Stimulated activated naive CD8-positive, alpha-beta T cell treated with anti-CD3 and anti-CD28 coated beads, Interleukin-15, Interleukin-2, amounts not matched to agents 100 ng/mL and 50 ng/mL, for 24 hours (primary cell): ENCODE results near the gene KLHL21.
"Not testable (repeated sequence)": the region's sequence is repeated elsewhere in the genome, so short reads cannot be mapped to it uniquely, and the experiment has no call there.

ENCODE experiments used
- H3K27ac Mint-ChIP-seq: one replicate; pipeline ENCODE4 v1.8.0; 2021; ENCODE audit warnings: mild to moderate bottlenecking, mixed read lengths
- H3K27me3 Mint-ChIP-seq: one replicate; pipeline ENCODE4 v1.8.0; 2021; ENCODE audit warnings: mixed read lengths
- H3K36me3 Mint-ChIP-seq: one replicate; pipeline ENCODE4 v1.8.0; 2021; ENCODE audit warnings: low read depth, mixed read lengths
- H3K4me1 Mint-ChIP-seq: one replicate; pipeline ENCODE4 v1.8.0; 2021; ENCODE audit warnings: low read depth, mixed read lengths
- H3K4me3 Mint-ChIP-seq: one replicate; pipeline ENCODE4 v1.8.0; 2021; ENCODE audit warnings: mild to moderate bottlenecking, mixed read lengths
- H3K9me3 Mint-ChIP-seq: one replicate; pipeline ENCODE4 v1.8.0; 2021; ENCODE audit warnings: mixed read lengths

Gene KLHL21

GRCh38 chr1:6602669-6603237 is at the start of gene KLHL21:
TSS of gene KLHL21 (minus strand) at chr1:6602869. CDS start at chr1:6602817, 52 bp downstream.
- Mint-ChIP-seq H3K4me3 (peak within 1 kb of the TSS; percentile 95), H3K27ac (peak within 1 kb of the TSS; percentile 93), H3K36me3 (peaks cover 26% of the 10 kb centered on the region)

GRCh38 chr1:6651909-6652308 is 49.2 kb upstream of the KLHL21 start:
- H3K9me3 Mint-ChIP-seq, result no peaks in the 10 kb centered on the region
- H3K27ac Mint-ChIP-seq, result no peak overlapping the region
- H3K27me3 Mint-ChIP-seq, result no peaks in the 10 kb centered on the region

More at GRCh38 chr1:6602669-6603237, at the start of gene KLHL21:
- H3K4me1 Mint-ChIP-seq, result peaks cover 41% of the 10 kb centered on the region
- no peaks in the 10 kb centered on the region for H3K27me3 Mint-ChIP-seq
- no peaks in the 10 kb centered on the region for H3K9me3 Mint-ChIP-seq

GRCh38 chr1:6648556-6648955 is 45.9 kb upstream of the KLHL21 start:
- H3K4me1 Mint-ChIP-seq, result no peaks in the 10 kb centered on the region
- no peak overlapping the region for H3K27ac Mint-ChIP-seq
- no peak overlapping the region for H3K4me3 Mint-ChIP-seq
- no peaks in the 10 kb centered on the region for H3K27me3 Mint-ChIP-seq
- no peaks in the 10 kb centered on the region for H3K9me3 Mint-ChIP-seq
- H3K36me3 Mint-ChIP-seq, result peaks cover 24% of the 10 kb centered on the region

More at GRCh38 chr1:6651909-6652308, 49.2 kb upstream of the KLHL21 start:
- peaks cover 27% of the 10 kb centered on the region for H3K36me3 Mint-ChIP-seq
- H3K4me3 Mint-ChIP-seq, result no peak overlapping the region
- no peaks in the 10 kb centered on the region for H3K4me1 Mint-ChIP-seq

GRCh38 chr1:6646499-6647148 is 44.0 kb upstream of the KLHL21 start:
- no peaks in the 10 kb centered on the region for H3K9me3 Mint-ChIP-seq
- no peaks in the 10 kb centered on the region for H3K4me1 Mint-ChIP-seq
- H3K36me3 Mint-ChIP-seq, result peaks cover 35% of the 10 kb centered on the region
- H3K27me3 Mint-ChIP-seq, result no peaks in the 10 kb centered on the region
- no peak overlapping the region for H3K27ac Mint-ChIP-seq
- H3K4me3 Mint-ChIP-seq, result no peak overlapping the region

- H3K36me3 Mint-ChIP-seq, result peaks cover 35% of the 10 kb centered on the region
- no peak overlapping the region for H3K27ac Mint-ChIP-seq
- no peak overlapping the region for H3K4me3 Mint-ChIP-seq
- no peaks in the 10 kb centered on the region for H3K9me3 Mint-ChIP-seq
- H3K4me1 Mint-ChIP-seq, result no peaks in the 10 kb centered on the region
- H3K27me3 Mint-ChIP-seq, result no peaks in the 10 kb centered on the region
These were observed 42.3 kb upstream of the KLHL21 start for GRCh38 chr1:6645018-6645417.

- not testable (repeated sequence) for H3K9me3 Mint-ChIP-seq, H3K27me3 Mint-ChIP-seq, H3K4me3 Mint-ChIP-seq, H3K27ac Mint-ChIP-seq, H3K4me1 Mint-ChIP-seq
- peaks cover 49% of the 10 kb centered on the region for H3K36me3 Mint-ChIP-seq
These were observed 38.2 kb upstream of the KLHL21 start for GRCh38 chr1:6640867-6641266.

- Mint-ChIP-seq H3K4me3 (no peak overlapping the region), H3K36me3 (peaks cover 45% of the 10 kb centered on the region), H3K27ac (no peak overlapping the region), H3K4me1 (no peaks in the 10 kb centered on the region), H3K27me3 (no peaks in the 10 kb centered on the region), H3K9me3 (no peaks in the 10 kb centered on the region)
These were observed 35.6 kb upstream of the KLHL21 start for GRCh38 chr1:6638226-6638625.

GRCh38 chr1:6637770-6638169 is 35.1 kb upstream of the KLHL21 start:
- no peak overlapping the region for H3K27ac Mint-ChIP-seq
- H3K9me3 Mint-ChIP-seq, result no peaks in the 10 kb centered on the region
- H3K4me3 Mint-ChIP-seq, result no peak overlapping the region
- no peaks in the 10 kb centered on the region for H3K4me1 Mint-ChIP-seq
- no peaks in the 10 kb centered on the region for H3K27me3 Mint-ChIP-seq
- peaks cover 44% of the 10 kb centered on the region for H3K36me3 Mint-ChIP-seq

- not testable (repeated sequence) for H3K4me3 Mint-ChIP-seq, H3K9me3 Mint-ChIP-seq, H3K4me1 Mint-ChIP-seq, H3K27me3 Mint-ChIP-seq
- H3K36me3 Mint-ChIP-seq, result peaks cover 35% of the 10 kb centered on the region
- peak overlapping the region; percentile 55 for H3K27ac Mint-ChIP-seq
These were observed 34.1 kb upstream of the KLHL21 start for GRCh38 chr1:6636778-6637177.

- Mint-ChIP-seq H3K27me3 (no peaks in the 10 kb centered on the region), H3K36me3 (peaks cover 28% of the 10 kb centered on the region), H3K4me1 (no peaks in the 10 kb centered on the region), H3K9me3 (no peaks in the 10 kb centered on the region), H3K27ac (no peak overlapping the region), H3K4me3 (no peak overlapping the region)
These were observed 33.5 kb upstream of the KLHL21 start for GRCh38 chr1:6635910-6636760.

- no peak overlapping the region for H3K4me3 Mint-ChIP-seq
- H3K27me3 Mint-ChIP-seq, result no peaks in the 10 kb centered on the region
- H3K4me1 Mint-ChIP-seq, result no peaks in the 10 kb centered on the region
- H3K9me3 Mint-ChIP-seq, result no peaks in the 10 kb centered on the region
- H3K36me3 Mint-ChIP-seq, result peaks cover 27% of the 10 kb centered on the region
- no peak overlapping the region for H3K27ac Mint-ChIP-seq
These were observed 32.7 kb upstream of the KLHL21 start for GRCh38 chr1:6635161-6635909.

- no peak overlapping the region for H3K4me3 Mint-ChIP-seq
- H3K27me3 Mint-ChIP-seq, result no peaks in the 10 kb centered on the region
- peaks cover 26% of the 10 kb centered on the region for H3K36me3 Mint-ChIP-seq
- H3K4me1 Mint-ChIP-seq, result no peaks in the 10 kb centered on the region
- no peak overlapping the region for H3K27ac Mint-ChIP-seq
- no peaks in the 10 kb centered on the region for H3K9me3 Mint-ChIP-seq
These were observed 31.8 kb upstream of the KLHL21 start for GRCh38 chr1:6634371-6635052.

- no peaks in the 10 kb centered on the region for H3K27me3 Mint-ChIP-seq
These were observed 30.2 kb upstream of the KLHL21 start for GRCh38 chr1:6632588-6633514.

More at GRCh38 chr1:6632588-6633514, 30.2 kb upstream of the KLHL21 start:
- peaks cover 2% of the 10 kb centered on the region for H3K4me1 Mint-ChIP-seq
- H3K4me3 Mint-ChIP-seq, result no peak overlapping the region
- H3K9me3 Mint-ChIP-seq, result no peaks in the 10 kb centered on the region
- no peak overlapping the region for H3K27ac Mint-ChIP-seq
- H3K36me3 Mint-ChIP-seq, result peaks cover 27% of the 10 kb centered on the region
